Left cardiac atrium (tissue), 4 donors: ENCODE results near the gene SHLD2. TPM values are rescaled to one million over a fixed set of nuclear protein-coding genes. Genes with fewer than 3 reads are reported as not detected.
"Not testable (repeated sequence)": the region's sequence is repeated elsewhere in the genome, so short reads cannot be mapped to it uniquely, and the experiment has no call there.

Experiments
- ATAC-seq, 2 donors: fragments of 200-7000 bp; cut with Tn5 transposase; one replicate each; pipeline ENCODE4 v1.9.1; 2020; ENCODE audit warnings: mild to moderate bottlenecking in 2 of 2, moderate library complexity in 2 of 2
- DNase-seq: peaks from one replicate; pipeline ENCODE4 v3.0.0-alpha.2; 2020
- intact Hi-C, 2 donors: fragments of 100-400 bp; cut with DNase I; formaldehyde crosslinking; loops; one replicate each; pipeline versions ENCODE4 v1.14.1 to v1.15.1; 2022 to 2023
- total RNA-seq, 2 donors: library from RNA; stranded (reverse); fragmentation: NEBNext Ultra II Directional; extraction: Animal tissue kit (Norgen Biotek cat#: 25700); gene quantifications; one replicate each; pipeline ENCODE4 v1.2.1, GENCODE V29; 2021
- donor health status: DM: no; HTN: yes; CAD: no.
- donor health status: DM: no; HTN: yes; CAD: no; lungs with severe emphysema.
- donor health status: DM: yes; HTN: yes; CAD: no.
- donor health status: Dilated cardiomyopathy.

Gene SHLD2
- total RNA-seq, 2 donors from 2014 or later = 17.6 to 26.2 TPM

- intact Hi-C loops, ATAC-seq: not testable (repeated sequence)
These were observed 96.8 kb downstream of the SHLD2 start for GRCh38 chr10:87191841-87192240.

DNA sequence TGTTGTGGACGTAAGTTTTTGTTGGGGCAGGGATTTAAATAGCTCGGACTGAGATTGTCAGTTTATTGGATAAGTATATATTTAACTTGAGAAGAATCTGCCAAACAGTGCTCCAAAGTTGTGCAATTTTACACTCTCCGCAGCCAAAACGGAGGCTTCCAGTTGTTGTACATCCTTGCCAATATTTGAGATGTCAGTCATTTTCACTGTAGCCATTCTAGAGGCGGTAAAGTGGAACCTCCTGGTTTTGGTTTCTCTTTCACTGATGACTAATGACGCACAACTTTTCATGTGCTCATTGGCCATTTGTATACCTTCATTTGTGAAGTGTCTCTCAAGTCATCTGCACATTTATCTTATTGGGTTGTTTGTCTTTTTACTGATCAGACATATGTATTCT, 105.9 kb downstream of the SHLD2 start:
- ATAC-seq (peak; percentile 64 to 76), DNase-seq (peak; percentile 27)
- intact Hi-C loops = not testable (repeated sequence)

More at GRCh38 chr10:87191841-87192240, 96.8 kb downstream of the SHLD2 start:
- not testable (repeated sequence) for DNase-seq

- peak; percentile 5 to 13 for ATAC-seq
- DNase-seq, intact Hi-C loops: not testable (repeated sequence)
These were observed 109.8 kb downstream of the SHLD2 start for GRCh38 chr10:87204801-87205200.

DNA sequence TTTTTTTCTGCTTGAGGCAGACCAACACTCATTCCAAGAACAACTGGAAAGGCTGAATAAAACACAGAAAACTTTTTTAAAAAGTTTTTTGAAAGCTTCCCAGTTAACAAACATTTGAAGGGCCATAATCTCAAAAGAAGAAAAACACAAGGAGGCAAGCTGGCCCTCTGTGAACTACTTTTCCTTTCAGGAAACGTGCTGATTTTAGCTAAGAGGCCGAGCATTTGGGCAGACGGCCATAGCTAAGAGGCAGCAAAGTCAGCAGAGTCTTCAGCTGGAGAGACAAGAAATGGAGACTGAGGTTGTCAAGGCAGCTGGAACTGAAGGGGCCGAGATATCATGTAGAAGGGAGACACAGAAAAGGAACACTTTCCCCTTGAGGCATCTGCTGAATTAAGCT, 111.9 kb downstream of the SHLD2 start:
- ATAC-seq = peak in 1 of 2 donors; percentile 32
- DNase-seq = peak; percentile 28
- intact Hi-C loops = not testable (repeated sequence)

DNA sequence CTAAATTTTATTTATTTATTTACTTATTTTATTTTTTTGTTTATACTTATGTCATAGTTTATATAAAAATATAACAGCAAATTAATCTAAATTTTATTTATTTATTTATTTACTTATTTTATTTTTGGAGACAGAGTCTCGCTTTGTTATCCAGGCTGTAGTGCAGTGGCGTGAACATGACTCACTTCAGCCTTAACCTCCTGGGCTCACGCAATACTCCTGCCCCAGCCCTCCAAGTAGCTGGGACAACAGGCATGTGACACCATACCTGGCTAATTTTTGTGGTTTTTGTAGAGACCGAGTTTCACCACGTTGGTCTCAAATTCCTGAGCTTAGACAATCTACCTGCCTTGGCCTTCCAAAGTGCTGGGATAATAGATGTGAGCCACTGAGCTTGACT, 115.3 kb downstream of the SHLD2 start:
- DNase-seq, intact Hi-C loops, ATAC-seq: not testable (repeated sequence)

DNA sequence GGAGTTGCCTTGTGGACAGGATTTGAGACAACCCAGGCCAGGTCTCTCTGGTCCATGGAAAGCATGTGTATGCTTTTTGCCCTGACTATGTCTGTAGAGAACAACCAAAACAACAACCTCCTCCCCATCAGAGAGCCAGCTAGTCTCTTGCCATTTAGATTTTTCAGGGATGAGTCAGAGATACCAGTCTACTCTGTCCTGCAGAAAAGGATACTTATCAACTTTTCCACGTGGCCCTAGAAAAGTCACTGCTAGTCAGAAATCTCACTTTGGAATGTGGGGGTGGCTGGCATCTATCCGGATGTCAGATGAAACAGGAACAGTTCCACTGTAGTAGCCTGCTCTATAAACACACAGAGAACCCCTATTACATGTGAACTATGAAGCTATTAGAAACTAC, 116.8 kb downstream of the SHLD2 start:
- intact Hi-C loops, DNase-seq: not testable (repeated sequence)
- peak in 1 of 2 donors; percentile 6 for ATAC-seq

DNA sequence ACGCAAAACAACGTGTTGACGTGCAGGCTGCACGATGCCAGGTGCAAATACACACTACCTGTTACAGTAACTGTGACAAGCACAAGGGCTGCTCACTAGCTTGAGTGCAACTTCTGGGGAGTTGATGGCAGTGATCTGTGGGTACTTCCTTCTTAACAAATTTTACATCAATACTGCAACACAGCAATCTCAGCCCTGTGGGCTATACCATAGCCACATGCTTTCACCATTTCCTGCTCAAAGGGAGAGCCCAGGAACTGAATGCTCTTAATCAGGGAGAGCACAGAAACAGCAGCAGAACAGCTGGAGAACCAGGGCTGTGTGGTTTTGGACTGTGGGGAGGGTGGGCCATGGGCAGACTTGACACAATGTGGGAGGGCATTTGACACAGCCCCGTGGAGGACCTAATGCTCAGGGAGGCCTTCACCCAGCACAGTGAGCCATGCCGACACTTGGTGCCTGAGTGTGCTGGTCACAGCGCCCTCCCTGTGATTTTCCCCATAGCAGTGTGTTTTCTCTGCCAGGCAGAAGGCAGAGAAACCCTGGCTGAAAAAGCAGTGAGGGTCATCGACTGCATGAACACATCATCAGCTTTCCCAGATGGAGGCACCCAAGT, 118.3 kb downstream of the SHLD2 start:
- DNase-seq, intact Hi-C loops: not testable (repeated sequence)
- peak in 1 of 2 donors; percentile 2 for ATAC-seq

GRCh38 chr10:87213806-87214205, 118.8 kb downstream of the SHLD2 start:
- intact Hi-C loops = not testable (repeated sequence)
- DNase-seq = peak; percentile 48
- ATAC-seq = peak; percentile 72 to 89

DNA sequence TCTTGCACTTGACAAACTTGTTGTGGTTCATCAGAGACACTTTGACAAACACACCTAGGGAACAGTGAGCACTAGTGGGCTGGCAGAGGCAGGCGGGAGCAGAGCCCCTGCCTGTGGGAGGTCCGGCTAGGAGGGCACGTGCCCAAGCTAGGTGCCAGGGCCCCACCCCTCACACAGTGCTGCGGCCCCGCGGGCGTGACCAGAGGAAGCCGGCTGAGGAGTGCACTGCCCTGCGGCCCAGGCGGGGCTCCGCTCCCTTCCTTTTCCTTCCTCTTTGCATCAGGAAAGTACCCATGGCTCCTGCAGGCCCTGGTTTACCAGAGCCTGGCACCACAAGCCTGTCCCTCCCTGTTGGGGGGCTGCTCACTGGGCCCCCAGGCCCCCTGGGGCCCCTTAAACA, 121.1 kb downstream of the SHLD2 start:
- DNase-seq (peak; percentile 32), ATAC-seq (peak in 1 of 2 donors; percentile 53)
- intact Hi-C loops = not testable (repeated sequence)

DNA sequence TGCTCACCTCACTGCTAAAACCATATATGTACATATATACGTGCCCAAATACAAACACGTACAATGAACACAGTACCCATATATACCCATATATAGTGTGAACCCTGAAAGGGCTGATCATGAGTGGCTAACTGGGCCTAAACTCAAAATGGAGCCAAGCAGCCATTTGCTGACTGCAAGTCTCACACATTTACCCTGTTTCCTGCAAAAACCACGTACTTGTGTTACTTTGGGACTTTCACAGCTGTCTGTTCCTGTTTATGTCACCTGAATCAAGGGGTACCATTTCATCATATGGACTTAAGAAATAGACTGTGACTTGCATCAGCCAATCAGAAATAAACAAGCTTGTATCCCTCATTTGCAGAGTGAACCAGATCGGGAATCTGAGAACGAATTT, 124.4 kb downstream of the SHLD2 start:
- intact Hi-C loops, DNase-seq, ATAC-seq: not testable (repeated sequence)

- intact Hi-C loops, DNase-seq, ATAC-seq: not testable (repeated sequence)
These were observed 127.8 kb downstream of the SHLD2 start for GRCh38 chr10:87222789-87223188.

DNA sequence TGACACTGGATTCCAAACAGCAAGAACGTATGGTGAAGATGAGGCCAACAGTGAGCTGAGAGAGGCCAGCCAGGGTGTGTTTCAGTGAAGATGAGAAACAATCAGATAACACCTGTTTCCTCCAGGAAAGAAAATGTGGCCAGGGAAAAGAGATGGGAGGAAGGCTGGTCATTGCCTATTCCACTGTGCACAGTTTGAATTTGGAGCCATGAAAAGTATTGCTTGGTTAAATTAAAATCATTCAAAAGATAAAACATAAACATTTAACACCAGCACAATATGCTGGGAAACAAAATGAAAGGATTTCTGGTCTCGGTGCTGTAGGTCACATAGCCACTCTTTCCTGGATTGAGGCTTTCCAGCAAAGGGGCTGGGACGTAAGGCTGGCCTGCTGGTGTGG, 130.1 kb downstream of the SHLD2 start, which contains the start of gene NUTM2A:
NUTM2A (plus strand) TSS at position 301 of the 400 bp plus-strand sequence. CDS start 383 bp downstream, outside the sequence.
- intact Hi-C loops, DNase-seq, ATAC-seq: not testable (repeated sequence)

DNA sequence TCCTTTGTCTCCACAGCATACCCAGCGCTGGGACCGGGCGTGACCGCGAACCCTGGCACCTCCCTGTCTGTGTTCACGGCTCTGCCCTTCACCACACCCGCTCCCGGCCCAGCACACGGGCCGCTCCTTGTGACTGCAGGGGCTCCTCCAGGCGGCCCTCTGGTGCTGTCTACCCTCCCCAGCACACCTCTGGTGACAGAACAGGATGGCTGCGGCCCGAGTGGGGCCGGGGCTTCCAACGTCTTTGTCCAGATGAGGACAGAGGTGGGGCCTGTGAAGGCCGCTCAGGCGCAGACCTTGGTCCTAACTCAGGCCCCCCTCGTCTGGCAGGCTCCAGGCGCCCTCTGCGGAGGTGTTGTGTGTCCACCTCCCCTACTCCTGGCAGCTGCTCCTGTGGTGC, 133.2 kb downstream of the SHLD2 start:
- intact Hi-C loops, DNase-seq, ATAC-seq: not testable (repeated sequence)

DNA sequence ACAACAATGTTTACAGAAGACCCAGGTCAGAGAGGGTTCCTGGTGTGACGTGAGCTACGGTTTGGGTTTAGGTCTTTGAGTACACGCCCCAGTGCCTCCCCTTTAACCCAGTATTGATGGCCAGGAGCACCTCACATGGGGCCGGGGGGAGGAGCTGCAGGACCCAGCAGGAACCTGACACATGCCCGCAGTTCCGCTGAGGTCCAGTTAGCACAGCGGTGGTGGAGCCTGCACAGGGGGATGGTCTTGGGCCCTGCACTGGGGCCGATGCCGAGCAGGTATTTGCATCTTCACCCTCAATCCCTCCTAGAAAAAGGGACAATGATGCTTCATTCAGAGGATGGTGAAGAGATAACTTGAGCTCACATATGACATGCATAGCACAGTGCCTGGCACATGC, 134.2 kb downstream of the SHLD2 start:
- DNase-seq, intact Hi-C loops, ATAC-seq: not testable (repeated sequence)

- ATAC-seq, DNase-seq, intact Hi-C loops: not testable (repeated sequence)
These were observed 139.8 kb downstream of the SHLD2 start for GRCh38 chr10:87234854-87235253.

DNA sequence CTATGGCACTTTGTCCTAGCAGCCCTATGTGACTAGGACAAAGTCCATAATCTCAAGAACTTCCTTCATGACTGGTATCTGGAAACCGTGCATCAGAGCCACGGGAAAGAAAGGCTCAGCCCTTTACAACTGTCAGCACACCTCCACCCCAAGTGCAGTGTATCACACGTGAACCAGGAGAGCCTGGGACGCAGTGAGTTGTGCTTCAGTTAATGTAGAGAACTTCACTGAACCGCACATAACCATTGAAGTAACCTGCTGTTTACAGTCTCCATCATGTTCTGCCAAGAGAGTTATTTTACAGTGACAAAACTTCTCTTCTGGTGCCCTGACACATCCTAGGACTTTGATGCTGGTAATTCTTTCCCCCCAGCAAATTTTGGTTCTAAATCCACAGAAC, 142.2 kb downstream of the SHLD2 start:
- intact Hi-C loops, DNase-seq, ATAC-seq: not testable (repeated sequence)

DNA sequence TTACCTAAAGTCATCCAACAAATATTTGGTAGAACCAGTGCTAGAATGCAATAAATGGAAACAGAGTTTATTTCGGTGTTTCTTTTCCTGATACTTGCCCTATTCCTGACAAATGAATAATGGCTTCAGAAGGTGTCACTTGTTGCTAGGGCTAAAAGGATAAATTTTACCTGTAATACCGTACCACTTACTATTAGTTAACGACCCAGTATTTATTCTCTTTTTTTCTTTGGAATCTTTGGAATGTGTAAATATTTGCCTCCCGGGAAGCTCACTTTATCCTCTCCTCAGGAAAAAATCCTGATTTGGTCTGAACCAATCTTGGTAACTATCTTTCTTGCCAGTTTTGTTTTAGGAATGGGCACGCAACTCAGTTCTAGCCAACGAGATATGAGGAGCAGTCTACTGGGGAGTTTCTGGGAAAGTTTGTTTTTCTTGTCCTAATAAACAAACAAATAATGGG, 144.4 kb downstream of the SHLD2 start:
- ATAC-seq, intact Hi-C loops, DNase-seq: not testable (repeated sequence)
